T47D (cell line): ENCODE results near the gene GNA14.
"Not testable (repeated sequence)": the region's sequence is repeated elsewhere in the genome, so short reads cannot be mapped to it uniquely, and the experiment has no call there.

Source experiments
- DNase-seq, 2 experiments: peaks; one replicate each; pipeline versions ENCODE4 v3.0.0 to v3.0.0-alpha.2; 2011 to 2012; ENCODE audit warnings: low read depth in 1 of 2, low spot score in 1 of 2
- JUND ChIP-seq: IDR thresholded peaks from 2 replicates; pipeline ENCODE4 v1.6.1; 2012; ENCODE audit warnings: low read depth
- in situ Hi-C: cut with HindIII; loops from 2 replicates; pipeline ENCODE4 v1.10.0; 2016; ENCODE audit warnings: low sequenced_read_pairs, low pct_unique_long_range_greater_than_20kb

Gene GNA14

DNA sequence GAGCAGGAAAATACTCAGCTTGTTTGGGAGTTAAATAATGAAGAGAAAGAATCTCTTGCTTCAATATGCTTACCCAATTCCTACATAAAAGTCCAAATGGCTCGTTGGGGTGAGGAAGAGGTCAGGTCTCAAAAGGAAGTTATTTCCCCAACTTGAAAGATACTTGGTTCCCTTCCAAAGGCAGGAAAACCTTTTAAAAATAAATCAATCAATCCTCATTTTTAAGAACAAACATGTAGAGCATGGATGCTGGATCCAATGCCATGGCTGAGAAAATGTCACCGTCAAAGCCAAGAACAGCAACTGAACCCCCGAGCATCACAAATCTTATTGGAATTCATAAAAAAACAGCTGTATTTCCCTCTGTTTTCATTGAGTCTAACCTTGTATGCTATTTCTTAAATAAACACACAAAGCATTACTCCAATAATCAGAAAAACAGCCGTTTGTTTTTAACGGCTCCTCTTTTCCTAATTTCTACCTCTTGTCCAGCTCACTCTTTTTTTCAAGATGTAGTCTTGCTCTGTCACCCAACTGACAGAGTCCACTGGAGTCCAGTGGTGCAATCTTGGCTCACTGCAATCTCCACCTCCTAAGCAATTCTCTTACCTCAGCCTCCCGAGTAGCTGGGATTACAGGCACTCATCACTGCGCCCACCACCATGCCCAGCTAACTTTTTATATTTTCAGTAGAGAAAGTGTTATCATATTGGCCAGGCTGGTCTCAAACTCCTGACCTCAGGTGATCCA lies 140.7 kb downstream of the GNA14 start:
- in situ Hi-C loops = no loop called here

DNA sequence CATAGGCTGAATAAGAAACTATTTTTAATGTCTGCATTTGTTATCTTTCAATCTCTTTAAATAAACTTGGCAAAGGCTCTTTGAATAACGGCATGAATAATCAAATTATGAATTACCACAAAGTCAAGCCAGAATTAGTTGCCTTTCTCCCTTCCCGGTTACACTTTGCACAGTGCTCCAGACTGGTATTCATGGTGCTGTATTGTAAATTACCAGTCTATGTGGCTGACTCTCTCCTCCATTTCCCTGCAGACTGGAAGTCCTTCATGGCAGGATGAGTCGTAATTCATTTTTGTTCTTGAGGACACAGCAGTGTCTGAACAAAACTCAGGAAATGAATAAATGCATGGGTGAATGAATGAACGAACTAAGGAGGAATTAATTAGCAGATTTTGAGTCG lies 142.9 kb downstream of the GNA14 start:
- in situ Hi-C loops = no loop called here
- no peak for DNase-seq
- TF ChIP-seq JUND = no peak

More for the DNA sequence above, 140.7 kb downstream of the GNA14 start:
- TF ChIP-seq JUND = no peak
- no peak for DNase-seq

DNA sequence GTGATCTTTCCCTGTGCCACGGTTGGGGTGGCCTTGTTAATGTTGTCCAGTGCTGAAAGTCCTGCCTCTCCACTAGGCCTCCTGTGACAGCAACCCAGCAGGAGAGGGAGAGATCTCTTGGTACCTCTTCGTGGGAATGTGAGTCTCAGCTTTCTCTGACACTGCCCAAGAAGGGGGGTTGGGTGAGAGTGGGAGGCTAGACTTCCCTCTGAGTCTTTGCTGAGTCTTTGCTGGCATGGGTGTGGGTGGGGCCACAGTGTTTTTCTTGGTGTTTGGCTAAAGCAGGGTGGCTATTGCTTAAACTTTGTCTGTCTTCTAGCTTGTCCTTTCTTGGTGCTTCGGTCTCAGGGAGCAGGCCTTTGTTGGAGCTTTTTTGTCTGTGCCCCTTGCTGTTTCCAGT lies 145.6 kb downstream of the GNA14 start:
- no peak for DNase-seq
- in situ Hi-C loops = no loop called here
- TF ChIP-seq JUND = no peak

DNA sequence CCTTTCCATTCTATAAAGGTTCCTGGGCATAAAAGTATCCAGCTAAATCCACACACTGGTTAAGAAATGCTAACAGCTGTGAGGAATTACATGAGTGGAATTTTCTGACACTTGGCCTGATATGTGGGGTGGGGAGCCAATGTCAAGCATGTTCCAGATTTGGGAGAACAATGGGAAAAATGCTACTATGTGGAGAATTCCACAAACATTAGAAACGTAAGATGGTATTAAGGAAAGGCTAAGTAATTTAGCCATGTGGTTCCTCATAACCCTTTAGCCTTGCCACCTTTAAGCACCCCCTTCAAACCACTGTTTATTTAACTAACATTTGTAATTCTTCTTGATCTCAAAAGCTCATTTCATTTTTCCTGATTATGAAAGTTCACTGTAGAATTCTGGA lies 149.2 kb downstream of the GNA14 start:
- TF ChIP-seq JUND = no peak
- no peak for DNase-seq
- in situ Hi-C loops = no loop called here

DNA sequence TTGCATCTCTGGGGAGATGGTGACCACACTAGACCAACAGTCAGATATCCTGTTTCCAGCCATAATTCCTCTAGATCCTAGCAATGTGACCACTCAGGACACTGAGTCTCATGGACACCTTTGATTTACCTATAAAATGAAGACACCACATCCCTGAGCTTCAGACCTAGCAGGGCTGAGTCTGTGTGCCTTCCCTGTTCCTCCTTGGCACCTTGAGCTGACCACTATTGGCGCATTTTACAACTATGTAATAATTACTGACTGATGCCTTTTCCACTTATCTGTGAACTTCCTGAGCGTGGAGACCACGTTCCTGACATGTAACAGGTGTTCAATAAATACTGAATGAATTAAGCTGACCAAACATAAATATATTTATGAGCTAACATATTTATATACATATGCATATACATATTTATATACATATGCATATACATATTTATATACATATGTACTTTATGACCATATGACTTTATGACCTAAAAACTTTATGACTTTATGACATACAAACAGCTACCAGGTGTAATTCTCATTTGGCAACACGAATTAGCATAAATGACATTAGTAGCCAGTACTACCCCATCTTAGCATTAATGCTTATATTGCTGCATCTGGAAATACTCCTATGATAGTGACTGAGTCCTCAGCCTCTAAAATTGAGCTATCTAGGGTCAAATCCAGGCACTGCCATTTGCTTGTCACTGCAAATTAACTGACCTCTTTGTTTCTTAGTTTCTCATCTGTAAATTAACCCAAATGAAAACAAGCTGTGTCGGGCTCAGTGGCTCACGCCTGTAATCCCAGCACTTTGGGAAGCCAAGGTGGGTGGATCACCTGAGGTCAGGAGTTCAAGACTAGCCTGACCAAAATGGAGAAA lies 150.6 kb downstream of the GNA14 start:
- in situ Hi-C loops = no loop called here
- DNase-seq = no peak
- no peak for TF ChIP-seq JUND

DNA sequence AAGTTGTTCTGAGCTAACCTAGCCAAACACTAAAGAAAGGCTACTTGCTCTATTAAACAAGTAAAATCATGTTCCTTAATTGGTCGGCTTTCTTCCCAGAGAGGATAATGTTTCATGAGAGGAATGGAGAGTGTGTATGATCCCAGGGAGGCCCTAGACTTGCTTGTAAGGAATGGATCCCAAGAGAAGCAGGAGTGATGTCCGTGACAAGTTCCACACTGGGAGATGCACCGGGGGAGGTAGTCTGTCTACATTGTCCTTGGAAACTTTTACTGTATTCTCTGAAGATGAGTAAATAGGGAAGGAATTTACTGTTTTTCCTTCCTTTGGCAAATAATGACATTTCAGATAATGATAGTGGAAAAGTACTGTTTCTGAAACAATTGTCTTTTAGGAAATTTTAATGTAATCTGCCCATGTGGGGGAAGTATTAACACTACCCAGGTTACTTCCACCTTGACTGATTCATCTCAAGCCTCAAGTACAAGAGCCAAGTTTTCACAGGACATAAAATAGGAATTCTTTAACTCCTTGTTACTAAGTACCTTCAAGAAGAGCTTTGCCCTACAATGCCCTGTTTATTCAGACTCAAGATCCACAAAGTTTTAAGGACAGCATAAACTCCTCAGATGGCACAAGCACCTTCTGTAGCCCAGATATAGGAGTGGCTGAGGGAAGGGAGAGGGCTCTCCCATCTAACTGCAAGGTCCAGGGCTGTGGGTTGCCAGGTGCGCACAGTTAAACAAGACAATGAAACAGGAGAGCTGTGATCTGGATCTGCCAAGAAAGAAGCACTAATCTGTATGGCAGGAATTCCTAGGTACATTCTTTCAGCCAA lies 152.1 kb downstream of the GNA14 start:
- in situ Hi-C loops = no loop called here
- no peak for TF ChIP-seq JUND
- DNase-seq = no peak

DNA sequence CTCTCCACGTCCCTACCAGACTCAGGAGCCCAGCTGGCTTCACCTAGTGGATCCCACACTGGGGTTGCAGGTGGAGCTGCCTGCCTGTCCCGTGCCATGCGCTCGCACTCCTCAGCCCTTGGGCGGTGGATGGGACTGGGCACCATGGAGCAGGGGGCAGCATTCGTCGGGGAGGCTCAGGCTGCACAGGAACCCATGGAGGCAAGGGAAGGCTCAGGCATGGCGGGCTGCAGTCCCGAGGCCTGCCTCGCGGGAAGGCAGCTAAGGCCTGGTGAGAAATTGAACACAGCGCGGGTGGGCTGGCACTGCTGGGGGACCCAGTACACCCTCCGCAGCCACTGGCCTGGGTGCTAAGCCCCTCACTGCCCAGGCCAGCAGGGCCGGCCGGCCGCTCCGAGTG lies 157.8 kb downstream of the GNA14 start:
- in situ Hi-C loops, DNase-seq: not testable (repeated sequence)

DNA sequence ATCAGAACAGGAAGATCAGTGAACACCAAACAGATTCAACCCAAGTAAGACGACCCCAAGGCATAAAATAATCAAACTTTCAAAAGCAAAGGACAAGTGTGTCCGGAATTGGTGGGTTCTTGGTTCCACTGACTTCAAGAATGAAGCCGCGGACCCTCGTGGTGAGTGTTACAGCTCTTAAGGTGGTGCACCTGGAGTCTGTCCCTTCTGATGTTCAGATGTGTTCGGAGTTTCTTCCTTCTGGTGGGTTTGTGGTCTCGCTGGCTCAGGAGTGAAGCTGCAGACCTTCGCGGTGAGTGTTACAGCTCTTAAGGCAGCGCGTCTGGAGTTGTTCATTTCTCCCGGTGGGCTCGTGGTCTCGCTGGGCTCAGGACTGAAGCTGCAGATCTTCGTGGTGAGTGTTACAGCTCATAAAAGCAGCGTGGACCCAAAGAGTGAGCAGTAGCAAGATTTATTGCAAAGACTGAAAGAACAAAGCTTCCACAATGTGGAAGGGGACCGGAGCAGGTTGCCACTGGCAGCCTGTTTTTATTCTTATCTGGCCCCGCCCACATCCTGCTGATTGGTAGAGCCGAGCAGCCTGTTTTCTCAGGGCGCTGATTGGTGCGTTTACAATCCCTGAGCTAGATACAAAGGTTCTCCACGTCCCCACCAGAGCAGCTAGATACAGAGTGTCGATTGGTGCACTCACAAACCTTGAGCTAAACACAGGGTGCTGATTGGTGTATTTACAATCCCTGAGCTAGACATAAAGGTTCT lies 158.5 kb downstream of the GNA14 start:
- DNase-seq, in situ Hi-C loops: not testable (repeated sequence)

DNA sequence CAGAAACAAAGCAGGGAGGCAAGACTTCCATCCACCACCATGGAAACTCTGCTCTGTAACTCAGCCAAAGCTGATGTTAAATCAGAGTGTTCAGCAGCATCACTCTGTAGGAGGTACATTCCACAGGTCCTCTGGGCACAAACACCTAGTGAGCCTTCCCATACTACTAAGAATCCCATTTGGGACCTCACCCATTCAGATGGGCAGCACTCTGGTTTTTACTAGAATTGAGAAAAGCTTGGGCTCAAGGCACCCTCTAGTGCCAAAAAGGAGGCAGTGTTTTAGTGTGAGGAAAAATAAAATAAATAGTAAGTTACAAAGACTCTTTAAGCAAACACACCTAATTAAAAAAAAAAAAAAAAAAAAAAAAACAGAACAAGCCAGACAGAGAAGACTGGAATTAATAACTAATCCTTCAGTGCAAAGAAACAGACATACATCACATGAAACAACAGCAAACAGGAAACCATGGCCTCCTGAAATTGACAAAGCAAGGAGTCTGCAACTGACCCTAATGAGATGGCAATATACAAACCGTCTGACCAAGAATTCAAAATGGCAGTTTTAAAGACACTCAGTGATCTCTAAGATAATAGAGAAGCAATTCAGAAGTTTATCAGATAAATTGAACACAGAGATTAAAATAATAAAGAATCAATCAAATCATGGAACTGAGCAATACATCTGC lies 159.5 kb downstream of the GNA14 start:
- TF ChIP-seq JUND = no peak
- in situ Hi-C loops = no loop called here
- DNase-seq = peak; percentile 11 to 45

DNA sequence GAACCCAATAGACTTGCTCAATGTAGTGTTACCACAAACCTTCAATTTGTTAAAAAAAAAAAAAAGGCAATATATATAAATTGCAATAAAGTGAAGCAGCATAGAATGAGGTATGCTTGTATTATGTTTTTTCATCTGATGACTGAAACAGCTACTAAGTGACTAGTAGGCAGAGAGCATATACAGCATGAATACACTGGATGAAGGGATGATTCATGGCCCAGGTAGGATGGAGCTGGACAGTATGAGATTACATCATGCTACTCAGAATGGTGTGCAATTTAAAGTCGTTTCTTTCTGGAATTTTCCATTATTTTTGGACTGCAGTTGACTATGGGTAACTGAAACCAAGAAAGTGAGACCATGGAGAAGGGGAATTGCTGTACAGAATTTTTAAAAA lies 161.2 kb downstream of the GNA14 start:
- in situ Hi-C loops = no loop called here
- TF ChIP-seq JUND = no peak
- no peak for DNase-seq

DNA sequence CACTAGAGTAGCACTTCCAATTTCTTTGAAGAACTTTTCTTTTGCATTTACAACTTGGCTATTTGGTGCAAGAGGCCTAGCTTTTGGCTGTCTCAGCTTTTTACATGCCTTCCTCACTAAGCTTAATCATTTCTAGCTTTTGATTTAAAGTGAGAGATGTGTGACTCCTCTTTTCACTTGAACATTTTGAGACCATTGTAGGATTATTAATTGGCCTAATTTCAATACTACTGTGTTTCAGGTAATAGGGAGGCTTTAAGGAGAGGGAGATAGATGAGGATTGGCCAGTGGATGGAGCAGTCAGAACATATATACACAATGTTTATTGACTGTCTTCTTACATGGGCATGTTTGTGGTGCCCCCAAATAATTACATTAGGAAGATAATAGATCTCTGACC lies 161.7 kb downstream of the GNA14 start:
- TF ChIP-seq JUND = no peak
- no peak for DNase-seq
- in situ Hi-C loops = no loop called here
